Stimulated activated CD4-positive, alpha-beta T cell treated with anti-CD3 and anti-CD28 coated beads, Interleukin-12 subunit alpha, Interleukin-12 subunit beta, amount 100 ng/mL, for 4 hours (primary cell): Measurements from ENCODE around the gene FNDC5.
A peak's percentile ranks its signal among the peaks of the same experiment; 100 is the strongest.
"Not testable (repeated sequence)": the region's sequence is repeated elsewhere in the genome, so short reads cannot be mapped to it uniquely, and the experiment has no call there.

ENCODE experiments used
- DNase-seq: peaks from one replicate; pipeline ENCODE4 v3.0.0-alpha.2; 2020

The FNDC5 gene

GRCh38 chr1:32870615-32871363, at the start of gene FNDC5:
FNDC5 (minus strand) TSS chr1:32870912.
- DNase-seq = no peak

GRCh38 chr1:32919811-32920733, 49.4 kb upstream of the FNDC5 start:
- DNase-seq = no peak

GRCh38 chr1:32918179-32918578, 47.5 kb upstream of the FNDC5 start:
- no peak for DNase-seq

GRCh38 chr1:32917521-32917920, 46.8 kb upstream of the FNDC5 start:
- DNase-seq = no peak

- DNase-seq = no peak
Observed at GRCh38 chr1:32915766-32916706, 45.3 kb upstream of the FNDC5 start.

GRCh38 chr1:32910319-32910718, 39.6 kb upstream of the FNDC5 start:
- DNase-seq = no peak

GRCh38 chr1:32907435-32907834, 36.7 kb upstream of the FNDC5 start:
- DNase-seq = no peak

- no peak for DNase-seq
Observed at GRCh38 chr1:32906654-32907053, 35.9 kb upstream of the FNDC5 start.

GRCh38 chr1:32905588-32905987, 34.9 kb upstream of the FNDC5 start:
- not testable (repeated sequence) for DNase-seq

- no peak for DNase-seq
Observed at GRCh38 chr1:32904797-32905196, 34.1 kb upstream of the FNDC5 start.

- DNase-seq = no peak
Observed at GRCh38 chr1:32903991-32904785, 33.5 kb upstream of the FNDC5 start.

- DNase-seq = no peak
Observed at GRCh38 chr1:32902535-32902920, 31.8 kb upstream of the FNDC5 start.

- DNase-seq = no peak
Observed at GRCh38 chr1:32901823-32902534, 31.3 kb upstream of the FNDC5 start.

GRCh38 chr1:32900956-32901822, 30.5 kb upstream of the FNDC5 start, which contains the start of gene TMEM54:
TMEM54 (minus strand) TSS chr1:32901389; CDS start chr1:32901238, 151 bp downstream.
- DNase-seq = peak; percentile 18

GRCh38 chr1:32900371-32900955, 29.8 kb upstream of the FNDC5 start:
- no peak for DNase-seq

GRCh38 chr1:32899586-32900296, 29.0 kb upstream of the FNDC5 start:
- DNase-seq = no peak

GRCh38 chr1:32898958-32899357, 28.2 kb upstream of the FNDC5 start:
- DNase-seq = no peak

GRCh38 chr1:32898056-32898455, 27.3 kb upstream of the FNDC5 start:
- no peak for DNase-seq
